H1 (cell line): Measurements from ENCODE around the gene TBC1D10A. TPM values are rescaled to one million over a fixed set of nuclear protein-coding genes. Genes with fewer than 3 reads are reported as not detected.

Experiments
- CTCF ChIA-PET: fragments of 300-600 bp; sonication (Branson Sonifier 250); formaldehyde crosslinking; loops from one replicate; lab custom pipeline; 2021; ENCODE audit not compliant: partially characterized antibody; lab: Charles Lee
- POLR2A ChIA-PET: fragments of 300-600 bp; sonication (Branson Sonifier 250); formaldehyde crosslinking; loops from one replicate; lab custom pipeline; 2021; ENCODE audit warnings: inconsistent platforms; ENCODE audit not compliant: partially characterized antibody; lab: Charles Lee
- DNase-seq, 2 experiments: peaks; one replicate each; pipeline versions ENCODE4 v3.0.0 to v3.0.0-alpha.2; 2010 to 2022; ENCODE audit warnings: low spot score in 2 of 2, low read depth in 1 of 2, mixed read lengths in 1 of 2
- FAIRE-seq: peaks from 2 replicates; lab custom pipeline; 2011; peaks lifted over from hg19 to GRCh38; lab: Jason Lieb, UNC
- H2AFZ ChIP-seq: 2 replicates; pipeline ENCODE4 v1.8.1; 2012; ENCODE audit warnings: low read length, inconsistent platforms
- H2AK5ac ChIP-seq: 2 replicates; pipeline ENCODE4 v1.6.1; 2013; ENCODE audit warnings: low read depth, low read length
- H2BK120ac ChIP-seq: replicated peaks from 2 replicates; pipeline ENCODE3; 2013; ENCODE audit warnings: low read depth, low read length, inconsistent platforms
- H2BK12ac ChIP-seq: 2 replicates; pipeline ENCODE4 v1.6.1; 2013; ENCODE audit warnings: low read depth, low read length
- H2BK15ac ChIP-seq: 2 replicates; pipeline ENCODE4 v1.6.1; 2013; ENCODE audit warnings: low read length
- H2BK20ac ChIP-seq: 2 replicates; pipeline ENCODE4 v1.6.1; 2013; ENCODE audit warnings: low read length
- H2BK5ac ChIP-seq: 2 replicates; pipeline ENCODE4 v1.6.1; 2013; ENCODE audit warnings: low read depth, low read length
- H3K14ac ChIP-seq: 2 replicates; pipeline ENCODE4 v1.6.1; 2013; ENCODE audit warnings: inconsistent platforms; ENCODE audit not compliant: insufficient read length
- H3K18ac ChIP-seq: 2 replicates; pipeline ENCODE4 v1.6.1; 2013; ENCODE audit warnings: low read length; ENCODE audit errors: extremely low read depth
- H3K23ac ChIP-seq: 2 replicates; pipeline ENCODE4 v1.6.1; 2013; ENCODE audit warnings: inconsistent platforms; ENCODE audit not compliant: insufficient read length
- H3K23me2 ChIP-seq: 2 replicates; pipeline ENCODE4 v1.6.1; 2013; ENCODE audit warnings: low read depth, low read length
- H3K27ac ChIP-seq: 2 replicates; pipeline ENCODE4 v1.6.1; 2011; ENCODE audit warnings: low read depth, low read length, inconsistent platforms
- H3K27me3 ChIP-seq, 4 experiments: replicated peaks in 1 of 4; 1 replicate in 1 of 4; 2 replicates in 3 of 4; pipeline versions ENCODE4 v1.6.1 to v1.8.1; 2011 to 2013; ENCODE audit warnings: low read length in 3 of 4, mild to moderate bottlenecking in 3 of 4, inconsistent platforms in 2 of 4, mixed read lengths in 2 of 4, moderate library complexity in 1 of 4; ENCODE audit not compliant: control insufficient read depth in 3 of 4, insufficient read depth in 3 of 4; ENCODE audit errors: extremely low read depth in 1 of 4
- H3K36me3 ChIP-seq, 4 experiments: 2 replicates each; pipeline versions ENCODE4 v1.6.1 to v1.8.1; 2011 to 2013; ENCODE audit warnings: mild to moderate bottlenecking in 4 of 4, low read length in 3 of 4, moderate library complexity in 2 of 4, control low read depth in 1 of 4, inconsistent platforms in 1 of 4; ENCODE audit not compliant: insufficient read depth in 4 of 4, control insufficient read depth in 2 of 4
- H3K4ac ChIP-seq: replicated peaks from 2 replicates; pipeline ENCODE3; 2013; ENCODE audit warnings: low read length, low read depth, mixed read lengths, inconsistent platforms; ENCODE audit not compliant: insufficient read length
- H3K4me1 ChIP-seq, 4 experiments: replicated peaks in 1 of 4; 1 replicate in 1 of 4; 2 replicates in 3 of 4; pipeline versions ENCODE4 v1.6.1 to v1.8.1; 2011 to 2013; ENCODE audit warnings: low read length in 3 of 4, inconsistent platforms in 2 of 4, mixed read lengths in 1 of 4; ENCODE audit not compliant: insufficient read depth in 4 of 4, control insufficient read depth in 3 of 4
- H3K4me2 ChIP-seq, 2 experiments: 2 replicates each; pipeline versions ENCODE4 v1.6.1 to v1.8.1; 2011 to 2013; ENCODE audit warnings: low read depth in 2 of 2, low read length in 2 of 2, control low read depth in 1 of 2, inconsistent platforms in 1 of 2, mild to moderate bottlenecking in 1 of 2; ENCODE audit not compliant: insufficient read depth in 1 of 2
- H3K4me3 ChIP-seq, 4 experiments: fragments of 200-600, 300-600 bp in 1 of 4; sonication (generic), shearing (Covaris generic), sonication (Bioruptor Twin) in 1 of 4; 2 replicates each; pipeline versions ENCODE4 v1.5.1 to v1.8.1; 2011 to 2016; ENCODE audit warnings: low read length in 4 of 4, low read depth in 3 of 4, control low read depth in 2 of 4, inconsistent platforms in 2 of 4, mild to moderate bottlenecking in 2 of 4, mixed read lengths in 1 of 4, moderate library complexity in 1 of 4; ENCODE audit not compliant: insufficient read depth in 2 of 4; ENCODE audit errors: extremely low read depth in 1 of 4
- H3K56ac ChIP-seq: replicated peaks from 2 replicates; pipeline ENCODE3; 2013; ENCODE audit warnings: low read depth, mild to moderate bottlenecking, mixed read lengths, low read length, inconsistent platforms; ENCODE audit not compliant: insufficient read length
- H3K79me1 ChIP-seq: 2 replicates; pipeline ENCODE4 v1.6.1; 2013; ENCODE audit warnings: low read depth, low read length, control low read depth
- H3K79me2 ChIP-seq, 2 experiments: 2 replicates each; pipeline versions ENCODE4 v1.6.1 to v1.8.1; 2012 to 2013; ENCODE audit warnings: low read length in 2 of 2, mild to moderate bottlenecking in 2 of 2, inconsistent platforms in 1 of 2; ENCODE audit not compliant: insufficient read depth in 2 of 2, control insufficient read depth in 1 of 2
- H3K9ac ChIP-seq, 4 experiments: replicated peaks in 1 of 4; 1 replicate in 1 of 4; 2 replicates in 3 of 4; pipeline versions ENCODE4 v1.6.1 to v1.8.1; 2011 to 2013; ENCODE audit warnings: low read depth in 3 of 4, low read length in 3 of 4, control low read depth in 2 of 4, mild to moderate bottlenecking in 2 of 4, moderate library complexity in 2 of 4, inconsistent platforms in 1 of 4; ENCODE audit errors: extremely low read depth in 1 of 4
- H3K9me3 ChIP-seq, 2 experiments: 2 replicates each; pipeline versions ENCODE4 v1.6.1 to v1.8.1; 2012 to 2013; ENCODE audit warnings: mild to moderate bottlenecking in 2 of 2, moderate library complexity in 2 of 2, control low read depth in 1 of 2, inconsistent platforms in 1 of 2, low read depth in 1 of 2, low read length in 1 of 2, mixed read lengths in 1 of 2; ENCODE audit not compliant: insufficient read depth in 2 of 2
- H4K20me1 ChIP-seq, 2 experiments: replicated peaks in 1 of 2; 2 replicates each; pipeline versions ENCODE3 to v1.8.1; 2011 to 2013; ENCODE audit warnings: inconsistent platforms in 2 of 2, low read length in 2 of 2, mild to moderate bottlenecking in 1 of 2; ENCODE audit not compliant: insufficient read depth in 2 of 2, control insufficient read depth in 1 of 2
- H4K5ac ChIP-seq: 2 replicates; pipeline ENCODE4 v1.6.1; 2013; ENCODE audit warnings: low read length, low read depth, mixed read lengths, inconsistent platforms; ENCODE audit not compliant: insufficient read length
- H4K8ac ChIP-seq: 2 replicates; pipeline ENCODE4 v1.8.0; 2013; ENCODE audit warnings: mild to moderate bottlenecking, moderate library complexity, low read length, inconsistent platforms; ENCODE audit not compliant: insufficient read depth; ENCODE audit errors: extremely low read depth
- H4K91ac ChIP-seq: replicated peaks from 2 replicates; pipeline ENCODE3; 2013; ENCODE audit warnings: low read length, mixed read lengths, inconsistent platforms; ENCODE audit not compliant: insufficient read length
- BRCA1 ChIP-seq: IDR thresholded peaks from 2 replicates; pipeline ENCODE4 v1.6.1; 2012; ENCODE audit warnings: low read depth, low read length, improper control_type of control experiment
- FOSL1 ChIP-seq: IDR thresholded peaks from 2 replicates; pipeline ENCODE4 v1.6.1; 2011; ENCODE audit warnings: mild to moderate bottlenecking, low read depth, low read length, moderate library complexity; ENCODE audit not compliant: insufficient read depth
- GABPA ChIP-seq: IDR thresholded peaks from 2 replicates; pipeline ENCODE4 v1.6.1; 2011; ENCODE audit warnings: mild to moderate bottlenecking, low read length, moderate library complexity, borderline replicate concordance; ENCODE audit not compliant: insufficient read depth
- GTF2F1 ChIP-seq: IDR thresholded peaks from 2 replicates; pipeline ENCODE4 v1.6.1; 2012; ENCODE audit warnings: low read depth, low read length, improper control_type of control experiment, borderline replicate concordance
- HDAC2 ChIP-seq, 2 experiments: fragments of 300-600 bp in 1 of 2; sonication (generic) in 1 of 2; IDR thresholded peaks; 2 replicates each; pipeline ENCODE4 v1.6.1; 2011 to 2012; ENCODE audit warnings: low read depth in 2 of 2, low read length in 2 of 2, mild to moderate bottlenecking in 2 of 2, moderate library complexity in 2 of 2, borderline replicate concordance in 1 of 2, inconsistent platforms in 1 of 2
- KDM5A ChIP-seq: fragments of 200-600 bp; IDR thresholded peaks from 2 replicates; pipeline ENCODE4 v1.7.1; 2012; ENCODE audit warnings: mild to moderate bottlenecking, low read length, inconsistent platforms, mixed read lengths
- POLR2A ChIP-seq, 2 experiments: IDR thresholded peaks; 1 replicate in 1 of 2; 2 replicates in 1 of 2; pipeline ENCODE4 v1.6.1; 2011; ENCODE audit warnings: low read depth in 2 of 2, low read length in 2 of 2, mild to moderate bottlenecking in 2 of 2; ENCODE audit errors: control extremely low read depth in 1 of 2
- SIN3A ChIP-seq, 2 experiments: IDR thresholded peaks in 1 of 2; conservative IDR thresholded peaks in 1 of 2; 2 replicates each; pipeline ENCODE4 v1.6.1; 2011 to 2012; ENCODE audit warnings: low read length in 2 of 2, improper control_type of control experiment in 1 of 2, low read depth in 1 of 2, mild to moderate bottlenecking in 1 of 2
- SRF ChIP-seq: IDR thresholded peaks from 2 replicates; pipeline ENCODE4 v1.6.1; 2011; ENCODE audit warnings: mild to moderate bottlenecking, low read depth, low read length, moderate library complexity
- TEAD4 ChIP-seq: IDR thresholded peaks from 2 replicates; pipeline ENCODE4 v1.6.1; 2012; ENCODE audit warnings: low read depth, low read length, inconsistent platforms, mixed read lengths
- ZNF274 ChIP-seq: IDR thresholded peaks from 2 replicates; pipeline ENCODE4 v1.7.0; 2012; ENCODE audit warnings: low read length, borderline replicate concordance; ENCODE audit errors: extremely low read depth
- WGBS, 2 experiments: shearing (Covaris generic) in 1 of 2; methylation state at CpG; one replicate each; pipeline versions ENCODE4 v1.1.6 to v1.1.7; 2013 to 2015; ENCODE audit warnings: low lambda C conversion rate in 2 of 2, mixed read lengths in 2 of 2, inconsistent platforms in 1 of 2, low coverage in 1 of 2, missing lambda C conversion rate in 1 of 2; ENCODE audit not compliant: insufficient replicate concordance in 2 of 2, insufficient coverage in 1 of 2, insufficient read length in 1 of 2; ENCODE audit errors: extremely low coverage in 1 of 2, missing lambda C conversion rate in 1 of 2; 5-methylcytosine and 5-hydroxymethylcytosine counted together
- polyA plus RNA-seq, 7 experiments: library from polyadenylated mRNA; depleted of rRNA in 3 of 7; stranded (reverse) in 5 of 7; unstranded in 2 of 7; fragments of >200 nt in 5 of 7; fragments of 200-250 nt in 2 of 7; gene quantifications; 1 replicate in 5 of 7; 2 replicates in 1 of 7; 4 replicates in 1 of 7; pipeline versions ENCODE4 v1.2.1 to v1.2.3, GENCODE V29; 2011 to 2013; ENCODE audit warnings: missing spikeins in 2 of 7, mixed read lengths in 2 of 7
- total RNA-seq: library from RNA; stranded (reverse); fragmentation: NEBNext Ultra II Directional; extraction: Animal tissue kit (Norgen Biotek cat#: 25700); gene quantifications from 2 replicates; pipeline ENCODE4 v1.2.1, GENCODE V29; 2021
- TF ChIP-seq, protein P1 (sequence below): IDR thresholded peaks from 2 replicates; pipeline ENCODE4 v1.6.1; 2012; ENCODE audit warnings: low read length, inconsistent platforms

TBC1D10A gene
- total and polyA plus RNA-seq, 2 of the 8 experiments (the other 6 are each of a cell fraction or from before 2014, with no cell fraction given): 5.4 to 7.0 TPM

DNA sequence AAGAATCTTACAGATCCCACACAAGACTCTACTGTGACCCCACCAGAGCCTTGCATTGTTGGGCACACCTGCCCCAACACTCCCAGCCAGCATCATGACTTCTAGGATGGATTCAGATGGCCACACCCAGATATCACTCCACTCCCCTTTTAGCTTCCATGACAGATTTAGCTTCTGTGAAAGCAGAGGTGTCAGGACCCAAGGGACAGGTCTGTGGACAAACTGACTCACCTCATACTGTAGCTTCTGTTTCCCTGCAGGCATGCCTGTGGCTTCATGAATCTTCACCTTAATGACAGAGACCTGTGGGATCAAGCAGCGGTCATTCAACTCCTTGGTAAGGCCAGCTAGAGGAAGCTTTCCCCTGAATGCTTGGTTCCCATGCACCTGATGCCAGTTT is 8.5 kb upstream of the TBC1D10A start:
- H2BK5ac ChIP-seq: no peak overlapping the region
- no peaks in the 10 kb centered on the region; the same call in 1 of the 2 replicates for H3K79me1 ChIP-seq
- ChIA-PET POLR2A (interaction anchor here (1.0 to 1.5 kb wide), 2 partner anchors 8 to 50 kb away, joined by 3 to 4 read pairs; partner anchors contain the start of gene TBC1D10A), CTCF (interaction anchor here (1.6 to 1.7 kb wide), 2 partner anchors 47 to 96 kb away, joined by 6 to 8 read pairs; no protein-coding TSS in a partner anchor)
- H3K4ac ChIP-seq: no peak overlapping the region
- 81% methylated on average over 1 of the region's 1 CpG; no CpG with 5 or more reads in 1 of the 2 experiments for WGBS, 2 experiments
- H3K9ac ChIP-seq: no peak overlapping the region
- no peak overlapping the region for H2BK15ac ChIP-seq
- H3K36me3 ChIP-seq: peaks cover 42 to 87% (median 74%) of the 10 kb centered on the region in 4 experiments
- no peak for FAIRE-seq
- no peak overlapping the region for H2AFZ ChIP-seq
- H4K20me1 ChIP-seq: peaks cover 0 to 10% of the 10 kb centered on the region in 2 experiments
- no peak overlapping the region for H2AK5ac ChIP-seq
- H3K4me1 ChIP-seq: no peaks in the 10 kb centered on the region
- H3K14ac ChIP-seq: no peak overlapping the region
- H3K23ac ChIP-seq: no peak overlapping the region
- H3K18ac ChIP-seq: no peak overlapping the region
- no peak overlapping the region for H3K56ac ChIP-seq
- H3K9me3 ChIP-seq: no peaks in the 10 kb centered on the region
- H4K91ac ChIP-seq: no peak overlapping the region
- no peak overlapping the region for H4K8ac ChIP-seq
- H3K23me2 ChIP-seq: no peaks in the 10 kb centered on the region
- no peak overlapping the region for H3K4me3 ChIP-seq
- H2BK20ac ChIP-seq: no peak overlapping the region
- H3K27me3 ChIP-seq: no peaks in the 10 kb centered on the region
- H3K79me2 ChIP-seq: no peaks in the 10 kb centered on the region
- no peak overlapping the region for H3K27ac ChIP-seq
- H2BK120ac ChIP-seq: no peak overlapping the region
- no peak for DNase-seq
- H2BK12ac ChIP-seq: no peak overlapping the region
- no peak overlapping the region for H4K5ac ChIP-seq
- H3K4me2 ChIP-seq: no peak overlapping the region
- TF ChIP-seq FOSL1 (no peak), KDM5A (no peak), GTF2F1 (no peak), GABPA (no peak), POLR2A (IDR thresholded peaks at IDR 0.05; ENCODE audit: control extremely low read depth in 1 of 2, low read depth in 2 of 2, low read length in 2 of 2) (no peak), HDAC2 (IDR thresholded peaks at IDR 0.05; ENCODE audit: borderline replicate concordance in 1 of 2, low read depth in 2 of 2, low read length in 2 of 2) (no peak), SRF (no peak), TEAD4 (no peak), SIN3A (conservative IDR thresholded peaks at IDR 0.05 in 1 of 2, IDR thresholded peaks at IDR 0.05 in 1 of 2; ENCODE audit: low read depth in 1 of 2, low read length in 2 of 2) (no peak), BRCA1 (no peak), ZNF274 (no peak)
- TF ChIP-seq, protein P1, sequence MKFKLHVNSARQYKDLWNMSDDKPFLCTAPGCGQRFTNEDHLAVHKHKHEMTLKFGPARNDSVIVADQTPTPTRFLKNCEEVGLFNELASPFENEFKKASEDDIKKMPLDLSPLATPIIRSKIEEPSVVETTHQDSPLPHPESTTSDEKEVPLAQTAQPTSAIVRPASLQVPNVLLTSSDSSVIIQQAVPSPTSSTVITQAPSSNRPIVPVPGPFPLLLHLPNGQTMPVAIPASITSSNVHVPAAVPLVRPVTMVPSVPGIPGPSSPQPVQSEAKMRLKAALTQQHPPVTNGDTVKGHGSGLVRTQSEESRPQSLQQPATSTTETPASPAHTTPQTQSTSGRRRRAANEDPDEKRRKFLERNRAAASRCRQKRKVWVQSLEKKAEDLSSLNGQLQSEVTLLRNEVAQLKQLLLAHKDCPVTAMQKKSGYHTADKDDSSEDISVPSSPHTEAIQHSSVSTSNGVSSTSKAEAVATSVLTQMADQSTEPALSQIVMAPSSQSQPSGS: no peak
